Fibroblast of peridontal ligament (primary cell): ENCODE measurements around the gene CCDC9B.

Experiments
- DNase-seq: peaks from one replicate; pipeline ENCODE4 v3.0.0-alpha.2; 2010; ENCODE audit errors: extremely low read depth

CCDC9B gene

GRCh38 chr15:40293006-40293405 lies 47.7 kb downstream of the CCDC9B start:
- no peak for DNase-seq

DNA sequence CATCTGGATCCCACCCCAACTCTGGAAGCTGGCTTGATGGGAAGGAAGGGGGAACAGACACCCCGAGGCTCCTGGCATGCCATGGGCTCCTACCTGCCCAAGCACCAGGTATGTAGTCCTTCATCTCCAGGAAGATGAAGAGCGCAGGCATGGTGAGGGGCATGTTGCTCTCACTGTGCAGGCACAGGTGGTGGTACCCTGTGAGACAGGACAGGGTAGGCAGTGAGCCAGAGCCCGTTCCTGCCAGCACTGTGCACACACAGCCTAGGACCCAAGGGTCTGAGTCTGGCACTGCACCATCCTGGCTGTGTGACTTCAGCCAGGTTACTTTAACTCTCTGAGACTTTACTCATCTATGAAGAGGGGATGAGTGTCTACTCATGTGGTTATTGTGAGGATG lies 48.5 kb downstream of the CCDC9B start:
- no peak for DNase-seq

DNA sequence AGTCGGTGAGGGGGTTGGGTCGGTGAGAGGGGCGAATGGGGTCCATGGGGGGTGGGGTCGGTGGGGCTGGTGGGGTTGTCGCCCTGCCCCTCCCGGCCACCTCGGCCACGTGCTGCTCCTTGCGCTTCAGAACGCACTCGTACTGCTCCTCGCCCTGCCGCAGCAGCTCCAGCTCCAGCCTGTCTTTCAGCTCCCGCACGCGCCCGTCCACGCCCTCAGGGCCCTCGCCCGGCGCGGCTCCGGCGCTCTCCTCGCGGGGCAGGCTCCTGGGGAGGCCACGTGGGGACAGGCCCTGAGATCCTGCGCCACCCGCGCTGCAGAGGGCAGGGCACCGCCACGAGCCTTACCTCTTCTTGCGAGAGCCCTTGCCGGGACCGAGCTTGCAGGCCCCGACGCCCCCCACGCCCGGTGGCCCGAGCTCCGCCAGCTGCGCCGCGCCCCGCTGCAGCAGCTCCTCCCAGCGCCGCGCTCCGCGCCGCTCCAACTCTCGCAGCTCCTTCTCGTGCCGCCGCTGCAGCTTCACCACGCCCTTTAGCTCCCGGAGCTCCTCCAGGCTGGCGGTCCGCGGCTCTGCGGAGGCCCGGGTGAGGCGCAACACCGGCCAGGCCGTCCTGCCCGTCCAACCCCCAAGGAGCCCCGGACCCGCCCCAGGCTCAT lies 49.7 kb downstream of the CCDC9B start:
- DNase-seq: peak; percentile 49

- no peak for DNase-seq
These were observed 50.2 kb downstream of the CCDC9B start for GRCh38 chr15:40290545-40290917.

DNA sequence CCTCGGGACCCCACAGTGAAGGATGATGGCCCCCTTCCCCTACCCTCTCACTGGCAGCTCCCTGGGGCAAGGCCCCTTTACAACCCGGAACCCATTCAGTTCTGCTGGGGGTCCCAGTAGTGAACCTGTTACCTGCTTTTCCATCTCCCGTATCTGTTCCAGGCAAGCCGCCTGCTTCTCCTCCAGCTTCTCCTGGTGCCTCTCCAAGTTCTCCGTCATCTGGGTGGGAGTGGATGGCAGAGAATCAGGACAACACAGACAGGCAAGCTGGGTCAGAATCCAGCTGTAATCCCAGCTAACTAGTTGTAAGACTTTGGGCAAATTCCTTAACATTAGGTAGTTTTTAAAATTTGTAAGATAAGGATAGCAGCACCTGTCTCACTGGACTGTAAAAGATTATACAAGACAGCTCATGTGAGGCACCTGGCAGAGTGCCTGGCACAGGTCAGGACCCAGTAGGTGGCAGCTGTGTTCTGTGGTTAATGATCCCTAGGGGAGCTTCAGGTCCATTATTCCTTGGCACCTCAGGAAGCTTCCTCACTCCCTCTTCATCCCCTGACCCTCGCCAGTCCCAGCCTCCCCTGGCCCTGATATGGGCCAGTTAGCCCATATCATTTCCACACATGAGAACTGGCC lies 51.5 kb downstream of the CCDC9B start:
- DNase-seq: no peak

DNA sequence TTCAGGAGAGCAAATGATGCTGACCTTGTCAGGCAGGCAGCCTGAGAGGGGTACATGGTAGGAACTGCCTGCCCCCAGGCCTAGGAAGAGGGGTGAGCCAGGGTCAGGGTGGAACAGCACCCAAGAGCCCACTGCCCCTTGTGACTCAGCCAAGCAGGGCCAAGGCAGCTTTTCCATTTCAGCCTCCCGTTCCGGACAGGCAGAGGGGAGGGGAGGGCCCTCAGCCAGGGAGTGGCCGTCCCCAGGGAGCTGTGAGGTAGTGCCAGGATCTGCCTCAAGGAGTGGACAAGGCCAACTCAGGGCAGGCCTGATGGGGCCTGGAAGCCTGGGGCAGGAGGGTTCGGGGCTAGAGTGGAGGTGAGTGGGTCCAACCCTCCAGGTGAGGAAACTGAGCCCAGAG lies 52.8 kb downstream of the CCDC9B start:
- no peak for DNase-seq

DNA sequence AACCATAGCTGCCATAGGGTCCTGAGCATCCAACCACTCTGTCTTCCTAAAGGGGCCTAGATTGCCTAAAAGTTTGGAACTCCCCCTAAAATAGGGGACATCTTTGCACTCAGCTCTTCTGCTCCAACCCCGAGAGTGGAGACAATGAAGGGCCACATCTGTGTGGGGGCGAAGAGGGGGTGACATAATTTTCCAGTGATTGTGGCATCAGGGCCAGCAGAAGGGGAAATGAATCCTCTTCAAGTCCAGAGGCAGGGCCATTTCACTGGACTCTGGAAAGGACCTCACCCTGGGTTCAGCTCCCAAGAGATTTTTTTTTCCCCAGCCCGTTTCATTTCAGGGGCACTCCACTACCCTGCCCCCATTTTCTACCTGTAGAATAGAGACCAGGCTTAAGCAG lies 53.2 kb downstream of the CCDC9B start:
- DNase-seq: no peak

- no peak for DNase-seq
These were observed 53.9 kb downstream of the CCDC9B start for GRCh38 chr15:40286794-40287193.

DNA sequence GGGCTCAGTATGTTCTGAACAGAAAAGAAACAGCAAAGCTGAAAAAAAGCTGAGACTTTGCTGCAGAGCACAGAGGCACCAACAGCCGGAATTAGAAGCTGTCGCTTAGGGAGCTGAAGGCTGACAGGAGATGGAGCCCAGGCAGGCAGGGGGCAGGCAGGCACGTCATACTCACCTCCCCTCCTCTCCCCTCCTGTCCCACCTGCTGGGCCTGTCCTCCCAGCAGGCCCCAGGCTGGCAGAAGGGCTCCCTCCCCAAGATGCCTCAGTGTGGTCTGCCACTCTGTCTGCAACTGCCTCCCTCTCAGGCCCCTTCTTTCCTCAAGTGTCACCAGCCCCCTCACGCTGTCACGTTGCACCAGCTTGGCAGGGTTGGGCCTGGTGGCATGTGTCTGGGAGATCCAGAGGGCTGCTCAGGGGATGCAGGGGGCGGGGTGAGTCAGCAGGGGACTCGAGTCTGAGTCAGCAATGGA lies 54.6 kb downstream of the CCDC9B start:
- DNase-seq: no peak

- DNase-seq: no peak
These were observed 55.2 kb downstream of the CCDC9B start for GRCh38 chr15:40285554-40286011.

DNA sequence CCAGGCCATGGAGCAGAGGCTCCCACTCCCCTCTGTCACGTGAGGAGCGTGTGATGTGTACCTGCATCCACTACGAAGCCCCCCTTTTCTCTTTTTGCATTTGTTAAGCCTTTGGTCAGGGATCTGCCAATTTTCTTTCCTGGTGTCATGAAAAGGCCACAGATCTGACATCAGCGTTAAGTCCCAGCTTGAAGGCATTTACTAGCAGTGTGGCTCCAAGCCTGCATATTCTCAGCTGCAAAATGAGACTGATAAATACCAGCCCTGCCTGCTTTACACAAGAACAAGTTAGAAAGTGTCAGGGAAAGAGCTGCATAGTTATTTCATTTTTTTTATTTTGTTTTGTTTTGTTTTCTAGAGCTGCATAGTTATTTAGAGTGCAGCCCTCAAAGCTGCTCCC lies 55.6 kb downstream of the CCDC9B start:
- DNase-seq: peak; percentile 33

- DNase-seq: no peak
These were observed 57.0 kb downstream of the CCDC9B start for GRCh38 chr15:40283615-40284300.

- DNase-seq: no peak
These were observed 57.7 kb downstream of the CCDC9B start, which contains the start of gene ANKRD63 for GRCh38 chr15:40282869-40283614. Gene ANKRD63 (minus strand): TSS chr15:40283064. CDS start chr15:40282586, 478 bp downstream.

GRCh38 chr15:40282147-40282868 lies 58.4 kb downstream of the CCDC9B start:
- no peak for DNase-seq

GRCh38 chr15:40281801-40282146 lies 59.0 kb downstream of the CCDC9B start:
- no peak for DNase-seq
